ENCODE data around the gene CR2.
A peak's percentile ranks its signal among the peaks of the same experiment; 100 is the strongest.

Gene CR2

DNA sequence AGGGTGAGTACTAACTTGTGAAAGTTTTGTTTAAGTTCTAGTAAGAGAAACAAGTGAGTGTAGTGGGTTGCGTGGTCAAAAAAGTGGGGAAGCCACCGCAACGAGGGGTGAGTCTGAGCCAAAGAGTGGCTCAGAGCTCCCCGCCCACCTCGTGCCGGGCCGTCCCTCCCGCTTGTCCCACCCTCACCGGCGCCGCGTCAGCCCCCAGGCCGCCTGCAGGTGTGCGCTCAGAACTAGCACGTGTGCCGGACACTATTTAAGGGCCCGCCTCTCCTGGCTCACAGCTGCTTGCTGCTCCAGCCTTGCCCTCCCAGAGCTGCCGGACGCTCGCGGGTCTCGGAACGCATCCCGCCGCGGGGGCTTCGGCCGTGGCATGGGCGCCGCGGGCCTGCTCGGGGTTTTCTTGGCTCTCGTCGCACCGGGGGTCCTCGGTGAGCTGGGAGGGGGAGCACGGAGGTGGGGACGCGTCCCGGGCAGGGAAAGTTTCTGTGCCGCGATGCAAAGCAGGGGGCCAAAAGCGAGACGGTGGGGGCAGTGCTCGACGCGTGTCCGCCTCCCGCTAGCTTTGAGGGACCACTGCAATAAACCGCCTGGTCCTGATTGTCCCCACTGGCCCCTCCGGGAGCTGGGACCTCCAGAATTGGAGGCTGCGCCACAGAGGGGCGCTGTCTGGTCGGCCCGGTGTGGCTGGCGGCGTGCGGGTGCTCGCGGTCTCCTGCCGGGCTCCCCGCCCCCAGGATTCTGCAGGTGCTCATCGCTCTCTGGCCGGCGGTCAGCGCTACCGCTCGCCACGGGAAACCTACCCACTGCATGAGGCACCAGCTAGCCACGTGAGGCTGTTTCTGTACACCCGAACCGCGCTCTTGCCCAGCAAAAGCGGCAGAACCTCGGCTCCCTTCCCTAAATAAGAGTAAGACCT lies at the start of gene CR2:
CR2 (plus strand) TSS at position 283 of the 919 bp plus-strand sequence; CDS start at position 374, 91 bp downstream.
- Histone ChIP-seq H3K27me3 (ENCODE audit: control insufficient read depth, insufficient read depth, low read length) (no peaks in the 10 kb centered on the region), H3K36me3 (ENCODE audit: control insufficient read depth, insufficient read depth, low read length) (no peaks in the 10 kb centered on the region), H3K27ac (no peak within 1 kb of the TSS), H2AFZ (peak within 1 kb of the TSS; percentile 72), H3K9ac (no peak within 1 kb of the TSS), H3K79me2 (no peaks in the 10 kb centered on the region), H3K4me3 (ENCODE audit: low read depth, low read length) (peak within 1 kb of the TSS; percentile 53), H3K9me3 (ENCODE audit: control insufficient read depth, low read length) (no peaks in the 10 kb centered on the region), H3K4me1 (no peaks in the 10 kb centered on the region), H3K4me2 (ENCODE audit: low read length) (peak within 1 kb of the TSS; percentile 94)
- TF ChIP-seq, protein P1, sequence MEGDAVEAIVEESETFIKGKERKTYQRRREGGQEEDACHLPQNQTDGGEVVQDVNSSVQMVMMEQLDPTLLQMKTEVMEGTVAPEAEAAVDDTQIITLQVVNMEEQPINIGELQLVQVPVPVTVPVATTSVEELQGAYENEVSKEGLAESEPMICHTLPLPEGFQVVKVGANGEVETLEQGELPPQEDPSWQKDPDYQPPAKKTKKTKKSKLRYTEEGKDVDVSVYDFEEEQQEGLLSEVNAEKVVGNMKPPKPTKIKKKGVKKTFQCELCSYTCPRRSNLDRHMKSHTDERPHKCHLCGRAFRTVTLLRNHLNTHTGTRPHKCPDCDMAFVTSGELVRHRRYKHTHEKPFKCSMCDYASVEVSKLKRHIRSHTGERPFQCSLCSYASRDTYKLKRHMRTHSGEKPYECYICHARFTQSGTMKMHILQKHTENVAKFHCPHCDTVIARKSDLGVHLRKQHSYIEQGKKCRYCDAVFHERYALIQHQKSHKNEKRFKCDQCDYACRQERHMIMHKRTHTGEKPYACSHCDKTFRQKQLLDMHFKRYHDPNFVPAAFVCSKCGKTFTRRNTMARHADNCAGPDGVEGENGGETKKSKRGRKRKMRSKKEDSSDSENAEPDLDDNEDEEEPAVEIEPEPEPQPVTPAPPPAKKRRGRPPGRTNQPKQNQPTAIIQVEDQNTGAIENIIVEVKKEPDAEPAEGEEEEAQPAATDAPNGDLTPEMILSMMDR (IDR thresholded peaks at IDR 0.05), result no peak

DNA sequence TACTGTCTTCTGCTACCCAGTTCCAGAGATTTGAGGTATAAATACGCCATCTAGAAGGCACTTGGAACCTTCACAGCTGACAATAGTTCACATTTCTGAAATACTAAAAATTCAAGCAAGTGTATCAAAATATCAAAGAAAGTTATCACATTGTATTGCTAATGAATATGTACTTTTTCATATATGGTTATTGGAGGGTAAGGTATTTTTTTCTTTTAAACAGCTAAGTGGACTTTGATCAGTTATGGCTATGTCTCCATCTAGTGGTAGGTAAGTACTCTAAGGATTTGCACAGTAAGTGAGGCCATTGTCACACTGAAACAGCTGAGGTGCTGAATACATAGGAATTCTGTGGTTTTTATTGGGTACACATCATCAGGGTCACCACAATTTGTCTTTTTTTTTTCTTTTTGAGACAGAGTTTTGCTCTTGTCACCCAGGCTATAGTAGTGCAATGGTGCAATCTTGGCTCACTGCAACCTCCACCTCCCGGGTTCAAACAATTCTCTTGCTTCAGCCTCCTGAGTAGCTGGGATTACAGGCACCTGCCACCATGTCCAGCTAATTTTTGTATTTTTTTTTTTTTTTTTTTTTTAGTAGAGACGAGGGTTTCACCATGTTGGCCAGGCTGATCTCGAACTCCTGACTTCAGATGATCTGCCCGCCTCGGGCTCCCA lies 49.1 kb upstream of the CR2 start:
- Histone ChIP-seq H3K4me1 (no peaks in the 10 kb centered on the region), H3K36me3 (ENCODE audit: control insufficient read depth, insufficient read depth, low read length) (no peaks in the 10 kb centered on the region), H3K79me2 (no peaks in the 10 kb centered on the region), H3K27me3 (ENCODE audit: control insufficient read depth, insufficient read depth, low read length) (no peaks in the 10 kb centered on the region), H2AFZ (no peak overlapping the region), H3K4me3 (ENCODE audit: low read depth, low read length) (no peak overlapping the region), H3K9ac (no peak overlapping the region), H3K27ac (no peak overlapping the region), H3K4me2 (ENCODE audit: low read length) (no peak overlapping the region), H3K9me3 (ENCODE audit: control insufficient read depth, low read length) (no peaks in the 10 kb centered on the region)
- TF ChIP-seq, protein P1 (IDR thresholded peaks at IDR 0.05), result peak; percentile 42

GRCh38 chr1:207405814-207406213 lies 48.3 kb upstream of the CR2 start:
- Histone ChIP-seq H3K36me3 (ENCODE audit: control insufficient read depth, insufficient read depth, low read length) (no peaks in the 10 kb centered on the region), H3K27me3 (ENCODE audit: control insufficient read depth, insufficient read depth, low read length) (no peaks in the 10 kb centered on the region), H2AFZ (no peak overlapping the region), H3K9me3 (ENCODE audit: control insufficient read depth, low read length) (no peaks in the 10 kb centered on the region), H3K4me1 (no peaks in the 10 kb centered on the region), H3K79me2 (no peaks in the 10 kb centered on the region), H3K27ac (no peak overlapping the region), H3K4me2 (ENCODE audit: low read length) (no peak overlapping the region), H3K4me3 (ENCODE audit: low read depth, low read length) (no peak overlapping the region), H3K9ac (no peak overlapping the region)
- TF ChIP-seq, protein P1 (IDR thresholded peaks at IDR 0.05), result no peak

GRCh38 chr1:207407655-207408260 lies 46.4 kb upstream of the CR2 start:
- H3K27ac ChIP-seq, result no peak overlapping the region
- H3K4me3 ChIP-seq (ENCODE audit: low read depth, low read length), result no peak overlapping the region
- H2AFZ ChIP-seq, result no peak overlapping the region
- no peaks in the 10 kb centered on the region for H3K36me3 ChIP-seq (ENCODE audit: control insufficient read depth, insufficient read depth, low read length)
- H3K27me3 ChIP-seq (ENCODE audit: control insufficient read depth, insufficient read depth, low read length), result no peaks in the 10 kb centered on the region
- H3K4me1 ChIP-seq, result no peaks in the 10 kb centered on the region
- H3K79me2 ChIP-seq, result no peaks in the 10 kb centered on the region
- no peaks in the 10 kb centered on the region for H3K9me3 ChIP-seq (ENCODE audit: control insufficient read depth, low read length)
- H3K4me2 ChIP-seq (ENCODE audit: low read length), result no peak overlapping the region
- H3K9ac ChIP-seq, result no peak overlapping the region
- TF ChIP-seq, protein P1 (IDR thresholded peaks at IDR 0.05), result no peak

All from parathyroid adenoma (tissue), 2 donors.